ENCODE measurements around the gene CTNND2. TPM values are rescaled to one million over a fixed set of nuclear protein-coding genes. Genes with fewer than 3 reads are reported as not detected.
A peak's percentile ranks its signal among the peaks of the same experiment; 100 is the strongest.

Gene CTNND2
- total RNA-seq, 4 donors from 2014 or later = 1.3 to 2.5 (median 2.1) TPM

GRCh38 chr5:11560915-11561697 is 343.1 kb downstream of the CTNND2 start:
- Histone ChIP-seq H3K4me3 (no peak overlapping the region), H3K9me3 (no peaks in the 10 kb centered on the region), H3K27ac (replicated peaks in 1 of 4) (no peak overlapping the region), H3K4me1 (no peaks in the 10 kb centered on the region), H3K27me3 (no peaks in the 10 kb centered on the region), H3K36me3 (no peaks in the 10 kb centered on the region)
- intact Hi-C loops (cut with DNase I) = no loop called here
- WGBS = 91% methylated on average over 4 of the region's 4 CpGs
- TF ChIP-seq POLR2AphosphoS5 (IDR thresholded peaks at IDR 0.05) = no peak
- TF ChIP-seq CTCF (IDR thresholded peaks at IDR 0.05) = no peak
- TF ChIP-seq EP300 (IDR thresholded peaks at IDR 0.05) = no peak
- no peak for TF ChIP-seq POLR2A (IDR thresholded peaks at IDR 0.05; ENCODE audit: low read depth)
- DNase-seq (ENCODE audit: extremely low spot score) = no peak

- TF ChIP-seq POLR2AphosphoS5 (IDR thresholded peaks at IDR 0.05) = no peak
- no peak for TF ChIP-seq EP300 (IDR thresholded peaks at IDR 0.05)
- TF ChIP-seq CTCF (IDR thresholded peaks at IDR 0.05) = no peak
- no peak for TF ChIP-seq POLR2A (IDR thresholded peaks at IDR 0.05; ENCODE audit: low read depth)
- intact Hi-C loops (cut with DNase I) = no loop called here
- H3K36me3 ChIP-seq = no peaks in the 10 kb centered on the region
- no peak overlapping the region for H3K4me3 ChIP-seq
- no peaks in the 10 kb centered on the region for H3K9me3 ChIP-seq
- no peak for DNase-seq (ENCODE audit: extremely low spot score)
- 77% methylated on average over 3 of the region's 3 CpGs for WGBS
- no peak overlapping the region for H3K27ac ChIP-seq (replicated peaks in 1 of 4)
- H3K4me1 ChIP-seq = no peaks in the 10 kb centered on the region
- no peaks in the 10 kb centered on the region for H3K27me3 ChIP-seq
Observed at GRCh38 chr5:11557063-11557462, 347.2 kb downstream of the CTNND2 start.

GRCh38 chr5:11555171-11555570 is 349.1 kb downstream of the CTNND2 start:
- TF ChIP-seq POLR2AphosphoS5 (IDR thresholded peaks at IDR 0.05) (no peak), EP300 (IDR thresholded peaks at IDR 0.05) (no peak), CTCF (IDR thresholded peaks at IDR 0.05) (no peak), POLR2A (IDR thresholded peaks at IDR 0.05; ENCODE audit: low read depth) (no peak)
- no peaks in the 10 kb centered on the region for H3K4me1 ChIP-seq
- peak; percentile 39 for DNase-seq (ENCODE audit: extremely low spot score)
- H3K4me3 ChIP-seq = no peak overlapping the region
- intact Hi-C loops (cut with DNase I) = no loop called here
- H3K27ac ChIP-seq (replicated peaks in 1 of 4) = no peak overlapping the region
- no peaks in the 10 kb centered on the region for H3K36me3 ChIP-seq
- no peaks in the 10 kb centered on the region for H3K27me3 ChIP-seq
- WGBS = 81% methylated on average over 4 of the region's 4 CpGs
- H3K9me3 ChIP-seq = no peaks in the 10 kb centered on the region

GRCh38 chr5:11547730-11548129 is 356.5 kb downstream of the CTNND2 start:
- DNase-seq (ENCODE audit: extremely low spot score) = no peak
- Histone ChIP-seq H3K4me3 (no peak overlapping the region), H3K36me3 (no peaks in the 10 kb centered on the region), H3K27ac (replicated peaks in 1 of 4) (no peak overlapping the region), H3K4me1 (no peaks in the 10 kb centered on the region), H3K27me3 (peaks cover 0 to 1% (median 0%) of the 10 kb centered on the region in 4 donors), H3K9me3 (no peaks in the 10 kb centered on the region)
- intact Hi-C loops (cut with DNase I) = no loop called here
- no peak for TF ChIP-seq EP300 (IDR thresholded peaks at IDR 0.05)
- TF ChIP-seq POLR2AphosphoS5 (IDR thresholded peaks at IDR 0.05) = no peak
- no peak for TF ChIP-seq CTCF (IDR thresholded peaks at IDR 0.05)
- TF ChIP-seq POLR2A (IDR thresholded peaks at IDR 0.05; ENCODE audit: low read depth) = no peak
- 85% methylated on average over 5 of the region's 5 CpGs for WGBS

Measured in esophagus muscularis mucosa (tissue), 4 donors.